ENCODE data around the gene SHLD3. TPM values are rescaled to one million over a fixed set of nuclear protein-coding genes. Genes with fewer than 3 reads are reported as not detected.

SHLD3 gene
- total RNA-seq, 1 experiment from 2014 or later = 3.3 TPM

DNA sequence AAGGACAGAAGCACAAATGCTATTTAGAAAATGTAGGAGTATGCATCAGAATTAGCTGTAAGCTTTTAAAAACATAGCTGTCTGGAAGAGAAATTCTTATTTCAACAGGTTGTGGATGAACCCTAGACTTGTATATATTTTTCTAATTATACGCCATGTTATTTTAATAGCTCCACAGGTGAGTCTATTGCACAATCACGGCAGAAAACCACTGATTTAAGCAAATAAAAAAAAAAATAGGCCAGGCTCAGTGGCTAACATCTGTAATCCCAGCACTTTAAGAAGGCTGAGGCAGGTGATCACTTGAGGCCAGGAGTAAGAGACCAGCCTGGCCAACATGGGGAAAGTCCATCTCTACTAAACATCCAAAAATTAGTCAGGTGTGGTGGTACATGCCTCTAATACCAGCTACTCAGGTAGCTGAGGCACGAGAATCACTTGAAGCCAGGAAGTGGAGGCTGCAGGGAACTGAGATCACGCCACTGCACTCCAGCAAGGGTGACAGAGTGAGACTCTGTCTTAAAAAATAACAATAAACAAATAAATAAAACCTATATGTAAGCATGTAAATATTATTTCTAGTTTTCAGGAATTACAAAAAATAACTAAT is 12.4 kb upstream of the SHLD3 start:
- H3K4me1 Mint-ChIP-seq = no peaks in the 10 kb centered on the region
- ChIA-PET CTCF (no interaction called here), POLR2A (no interaction called here)
- H3K9me3 Mint-ChIP-seq = no peaks in the 10 kb centered on the region
- no peak for DNase-seq (ENCODE audit: low spot score)
- peaks cover 30% of the 10 kb centered on the region for H3K36me3 Mint-ChIP-seq
- no peaks in the 10 kb centered on the region for H3K27me3 Mint-ChIP-seq (ENCODE audit: low read depth)
- no peak for TF ChIP-seq ELF4 (CRISPR knock-in tag; IDR thresholded peaks at IDR 0.05; ENCODE audit: low read depth)
- no peak for TF ChIP-seq EMX1 (CRISPR knock-in tag; IDR thresholded peaks at IDR 0.05)
- TF ChIP-seq, protein P1, sequence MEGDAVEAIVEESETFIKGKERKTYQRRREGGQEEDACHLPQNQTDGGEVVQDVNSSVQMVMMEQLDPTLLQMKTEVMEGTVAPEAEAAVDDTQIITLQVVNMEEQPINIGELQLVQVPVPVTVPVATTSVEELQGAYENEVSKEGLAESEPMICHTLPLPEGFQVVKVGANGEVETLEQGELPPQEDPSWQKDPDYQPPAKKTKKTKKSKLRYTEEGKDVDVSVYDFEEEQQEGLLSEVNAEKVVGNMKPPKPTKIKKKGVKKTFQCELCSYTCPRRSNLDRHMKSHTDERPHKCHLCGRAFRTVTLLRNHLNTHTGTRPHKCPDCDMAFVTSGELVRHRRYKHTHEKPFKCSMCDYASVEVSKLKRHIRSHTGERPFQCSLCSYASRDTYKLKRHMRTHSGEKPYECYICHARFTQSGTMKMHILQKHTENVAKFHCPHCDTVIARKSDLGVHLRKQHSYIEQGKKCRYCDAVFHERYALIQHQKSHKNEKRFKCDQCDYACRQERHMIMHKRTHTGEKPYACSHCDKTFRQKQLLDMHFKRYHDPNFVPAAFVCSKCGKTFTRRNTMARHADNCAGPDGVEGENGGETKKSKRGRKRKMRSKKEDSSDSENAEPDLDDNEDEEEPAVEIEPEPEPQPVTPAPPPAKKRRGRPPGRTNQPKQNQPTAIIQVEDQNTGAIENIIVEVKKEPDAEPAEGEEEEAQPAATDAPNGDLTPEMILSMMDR (IDR thresholded peaks at IDR 0.05) = no peak
- TF ChIP-seq, protein P2, sequence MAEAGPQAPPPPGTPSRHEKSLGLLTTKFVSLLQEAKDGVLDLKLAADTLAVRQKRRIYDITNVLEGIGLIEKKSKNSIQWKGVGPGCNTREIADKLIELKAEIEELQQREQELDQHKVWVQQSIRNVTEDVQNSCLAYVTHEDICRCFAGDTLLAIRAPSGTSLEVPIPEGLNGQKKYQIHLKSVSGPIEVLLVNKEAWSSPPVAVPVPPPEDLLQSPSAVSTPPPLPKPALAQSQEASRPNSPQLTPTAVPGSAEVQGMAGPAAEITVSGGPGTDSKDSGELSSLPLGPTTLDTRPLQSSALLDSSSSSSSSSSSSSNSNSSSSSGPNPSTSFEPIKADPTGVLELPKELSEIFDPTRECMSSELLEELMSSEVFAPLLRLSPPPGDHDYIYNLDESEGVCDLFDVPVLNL (CRISPR knock-in tag; IDR thresholded peaks at IDR 0.05; ENCODE audit: borderline replicate concordance, low read depth) = no peak
- no peak for TF ChIP-seq GRHL2 (CRISPR knock-in tag; IDR thresholded peaks at IDR 0.05; ENCODE audit: insufficient replicate concordance, severe bottlenecking)
- TF ChIP-seq, protein P3, sequence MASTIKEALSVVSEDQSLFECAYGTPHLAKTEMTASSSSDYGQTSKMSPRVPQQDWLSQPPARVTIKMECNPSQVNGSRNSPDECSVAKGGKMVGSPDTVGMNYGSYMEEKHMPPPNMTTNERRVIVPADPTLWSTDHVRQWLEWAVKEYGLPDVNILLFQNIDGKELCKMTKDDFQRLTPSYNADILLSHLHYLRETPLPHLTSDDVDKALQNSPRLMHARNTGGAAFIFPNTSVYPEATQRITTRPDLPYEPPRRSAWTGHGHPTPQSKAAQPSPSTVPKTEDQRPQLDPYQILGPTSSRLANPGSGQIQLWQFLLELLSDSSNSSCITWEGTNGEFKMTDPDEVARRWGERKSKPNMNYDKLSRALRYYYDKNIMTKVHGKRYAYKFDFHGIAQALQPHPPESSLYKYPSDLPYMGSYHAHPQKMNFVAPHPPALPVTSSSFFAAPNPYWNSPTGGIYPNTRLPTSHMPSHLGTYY (CRISPR knock-in tag; IDR thresholded peaks at IDR 0.05) = no peak
- TF ChIP-seq, protein P4, sequence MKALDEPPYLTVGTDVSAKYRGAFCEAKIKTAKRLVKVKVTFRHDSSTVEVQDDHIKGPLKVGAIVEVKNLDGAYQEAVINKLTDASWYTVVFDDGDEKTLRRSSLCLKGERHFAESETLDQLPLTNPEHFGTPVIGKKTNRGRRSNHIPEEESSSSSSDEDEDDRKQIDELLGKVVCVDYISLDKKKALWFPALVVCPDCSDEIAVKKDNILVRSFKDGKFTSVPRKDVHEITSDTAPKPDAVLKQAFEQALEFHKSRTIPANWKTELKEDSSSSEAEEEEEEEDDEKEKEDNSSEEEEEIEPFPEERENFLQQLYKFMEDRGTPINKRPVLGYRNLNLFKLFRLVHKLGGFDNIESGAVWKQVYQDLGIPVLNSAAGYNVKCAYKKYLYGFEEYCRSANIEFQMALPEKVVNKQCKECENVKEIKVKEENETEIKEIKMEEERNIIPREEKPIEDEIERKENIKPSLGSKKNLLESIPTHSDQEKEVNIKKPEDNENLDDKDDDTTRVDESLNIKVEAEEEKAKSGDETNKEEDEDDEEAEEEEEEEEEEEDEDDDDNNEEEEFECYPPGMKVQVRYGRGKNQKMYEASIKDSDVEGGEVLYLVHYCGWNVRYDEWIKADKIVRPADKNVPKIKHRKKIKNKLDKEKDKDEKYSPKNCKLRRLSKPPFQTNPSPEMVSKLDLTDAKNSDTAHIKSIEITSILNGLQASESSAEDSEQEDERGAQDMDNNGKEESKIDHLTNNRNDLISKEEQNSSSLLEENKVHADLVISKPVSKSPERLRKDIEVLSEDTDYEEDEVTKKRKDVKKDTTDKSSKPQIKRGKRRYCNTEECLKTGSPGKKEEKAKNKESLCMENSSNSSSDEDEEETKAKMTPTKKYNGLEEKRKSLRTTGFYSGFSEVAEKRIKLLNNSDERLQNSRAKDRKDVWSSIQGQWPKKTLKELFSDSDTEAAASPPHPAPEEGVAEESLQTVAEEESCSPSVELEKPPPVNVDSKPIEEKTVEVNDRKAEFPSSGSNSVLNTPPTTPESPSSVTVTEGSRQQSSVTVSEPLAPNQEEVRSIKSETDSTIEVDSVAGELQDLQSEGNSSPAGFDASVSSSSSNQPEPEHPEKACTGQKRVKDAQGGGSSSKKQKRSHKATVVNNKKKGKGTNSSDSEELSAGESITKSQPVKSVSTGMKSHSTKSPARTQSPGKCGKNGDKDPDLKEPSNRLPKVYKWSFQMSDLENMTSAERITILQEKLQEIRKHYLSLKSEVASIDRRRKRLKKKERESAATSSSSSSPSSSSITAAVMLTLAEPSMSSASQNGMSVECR (CRISPR knock-in tag; IDR thresholded peaks at IDR 0.05; ENCODE audit: borderline replicate concordance) = no peak
- TF ChIP-seq, protein P5, sequence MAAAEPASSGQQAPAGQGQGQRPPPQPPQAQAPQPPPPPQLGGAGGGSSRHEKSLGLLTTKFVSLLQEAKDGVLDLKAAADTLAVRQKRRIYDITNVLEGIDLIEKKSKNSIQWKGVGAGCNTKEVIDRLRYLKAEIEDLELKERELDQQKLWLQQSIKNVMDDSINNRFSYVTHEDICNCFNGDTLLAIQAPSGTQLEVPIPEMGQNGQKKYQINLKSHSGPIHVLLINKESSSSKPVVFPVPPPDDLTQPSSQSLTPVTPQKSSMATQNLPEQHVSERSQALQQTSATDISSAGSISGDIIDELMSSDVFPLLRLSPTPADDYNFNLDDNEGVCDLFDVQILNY (CRISPR knock-in tag; IDR thresholded peaks at IDR 0.05) = no peak
- no peak for TF ChIP-seq MYBL2 (CRISPR knock-in tag; IDR thresholded peaks at IDR 0.05)
- TF ChIP-seq, protein P6, sequence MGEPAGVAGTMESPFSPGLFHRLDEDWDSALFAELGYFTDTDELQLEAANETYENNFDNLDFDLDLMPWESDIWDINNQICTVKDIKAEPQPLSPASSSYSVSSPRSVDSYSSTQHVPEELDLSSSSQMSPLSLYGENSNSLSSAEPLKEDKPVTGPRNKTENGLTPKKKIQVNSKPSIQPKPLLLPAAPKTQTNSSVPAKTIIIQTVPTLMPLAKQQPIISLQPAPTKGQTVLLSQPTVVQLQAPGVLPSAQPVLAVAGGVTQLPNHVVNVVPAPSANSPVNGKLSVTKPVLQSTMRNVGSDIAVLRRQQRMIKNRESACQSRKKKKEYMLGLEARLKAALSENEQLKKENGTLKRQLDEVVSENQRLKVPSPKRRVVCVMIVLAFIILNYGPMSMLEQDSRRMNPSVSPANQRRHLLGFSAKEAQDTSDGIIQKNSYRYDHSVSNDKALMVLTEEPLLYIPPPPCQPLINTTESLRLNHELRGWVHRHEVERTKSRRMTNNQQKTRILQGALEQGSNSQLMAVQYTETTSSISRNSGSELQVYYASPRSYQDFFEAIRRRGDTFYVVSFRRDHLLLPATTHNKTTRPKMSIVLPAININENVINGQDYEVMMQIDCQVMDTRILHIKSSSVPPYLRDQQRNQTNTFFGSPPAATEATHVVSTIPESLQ (CRISPR knock-in tag; IDR thresholded peaks at IDR 0.05) = no peak
- no peak for TF ChIP-seq RORB (CRISPR knock-in tag; IDR thresholded peaks at IDR 0.05)
- TF ChIP-seq, protein P7, sequence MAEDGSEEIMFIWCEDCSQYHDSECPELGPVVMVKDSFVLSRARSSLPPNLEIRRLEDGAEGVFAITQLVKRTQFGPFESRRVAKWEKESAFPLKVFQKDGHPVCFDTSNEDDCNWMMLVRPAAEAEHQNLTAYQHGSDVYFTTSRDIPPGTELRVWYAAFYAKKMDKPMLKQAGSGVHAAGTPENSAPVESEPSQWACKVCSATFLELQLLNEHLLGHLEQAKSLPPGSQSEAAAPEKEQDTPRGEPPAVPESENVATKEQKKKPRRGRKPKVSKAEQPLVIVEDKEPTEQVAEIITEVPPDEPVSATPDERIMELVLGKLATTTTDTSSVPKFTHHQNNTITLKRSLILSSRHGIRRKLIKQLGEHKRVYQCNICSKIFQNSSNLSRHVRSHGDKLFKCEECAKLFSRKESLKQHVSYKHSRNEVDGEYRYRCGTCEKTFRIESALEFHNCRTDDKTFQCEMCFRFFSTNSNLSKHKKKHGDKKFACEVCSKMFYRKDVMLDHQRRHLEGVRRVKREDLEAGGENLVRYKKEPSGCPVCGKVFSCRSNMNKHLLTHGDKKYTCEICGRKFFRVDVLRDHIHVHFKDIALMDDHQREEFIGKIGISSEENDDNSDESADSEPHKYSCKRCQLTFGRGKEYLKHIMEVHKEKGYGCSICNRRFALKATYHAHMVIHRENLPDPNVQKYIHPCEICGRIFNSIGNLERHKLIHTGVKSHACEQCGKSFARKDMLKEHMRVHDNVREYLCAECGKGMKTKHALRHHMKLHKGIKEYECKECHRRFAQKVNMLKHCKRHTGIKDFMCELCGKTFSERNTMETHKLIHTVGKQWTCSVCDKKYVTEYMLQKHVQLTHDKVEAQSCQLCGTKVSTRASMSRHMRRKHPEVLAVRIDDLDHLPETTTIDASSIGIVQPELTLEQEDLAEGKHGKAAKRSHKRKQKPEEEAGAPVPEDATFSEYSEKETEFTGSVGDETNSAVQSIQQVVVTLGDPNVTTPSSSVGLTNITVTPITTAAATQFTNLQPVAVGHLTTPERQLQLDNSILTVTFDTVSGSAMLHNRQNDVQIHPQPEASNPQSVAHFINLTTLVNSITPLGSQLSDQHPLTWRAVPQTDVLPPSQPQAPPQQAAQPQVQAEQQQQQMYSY (CRISPR knock-in tag; IDR thresholded peaks at IDR 0.05) = no peak
- TF ChIP-seq FOXP1 (CRISPR knock-in tag; IDR thresholded peaks at IDR 0.05; ENCODE audit: borderline replicate concordance) = no peak
- TF ChIP-seq TCF7 (CRISPR knock-in tag; IDR thresholded peaks at IDR 0.05; ENCODE audit: low read depth) = no peak
- no peak for TF ChIP-seq JUN (CRISPR knock-in tag; IDR thresholded peaks at IDR 0.05)
- TF ChIP-seq TP53 (CRISPR knock-in tag; IDR thresholded peaks at IDR 0.05) = no peak
- TF ChIP-seq FOXK1 (CRISPR knock-in tag; IDR thresholded peaks at IDR 0.05) = no peak
- no peak for ATAC-seq
- no peak overlapping the region for H3K27ac Mint-ChIP-seq
- H3K4me3 Mint-ChIP-seq = no peak overlapping the region
